GM21529 (cell line): ENCODE results near the gene DSP.

ENCODE experiments used
- ATAC-seq: cut with Tn5 transposase; IDR thresholded peaks from one replicate; pipeline ENCODE4 v1.9.1; 2021; ENCODE audit not compliant: unreplicated experiment

DSP gene

DNA sequence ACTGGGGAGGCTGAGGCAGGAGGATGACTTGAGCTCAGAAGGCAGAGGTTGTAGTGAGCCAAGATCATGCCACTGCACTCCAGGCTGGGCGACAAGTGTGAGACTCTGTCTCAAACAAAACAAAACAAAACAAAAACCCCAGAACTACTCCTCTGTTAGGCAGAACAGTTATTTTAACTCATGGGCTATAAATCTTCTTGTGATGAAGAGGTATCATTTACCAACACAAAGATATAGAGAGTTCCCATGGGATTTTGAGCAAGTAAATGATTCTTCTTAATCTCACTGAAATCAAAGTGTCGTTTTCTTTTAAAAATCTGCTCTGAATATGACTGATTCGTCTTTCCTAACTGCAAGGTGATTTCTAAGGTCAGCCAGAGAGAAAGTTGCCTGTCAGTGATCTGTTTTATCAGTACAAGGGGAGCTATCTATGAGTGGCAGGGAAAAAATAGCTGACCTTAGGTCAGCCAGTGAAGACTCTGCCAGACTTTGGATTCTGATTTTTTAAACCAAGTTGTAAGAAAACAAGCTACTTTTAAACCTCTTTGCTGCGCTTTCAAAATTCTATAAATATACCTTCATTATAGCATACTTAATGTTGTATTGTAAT is 3.8 kb upstream of the DSP start:
- no peak for ATAC-seq

DNA sequence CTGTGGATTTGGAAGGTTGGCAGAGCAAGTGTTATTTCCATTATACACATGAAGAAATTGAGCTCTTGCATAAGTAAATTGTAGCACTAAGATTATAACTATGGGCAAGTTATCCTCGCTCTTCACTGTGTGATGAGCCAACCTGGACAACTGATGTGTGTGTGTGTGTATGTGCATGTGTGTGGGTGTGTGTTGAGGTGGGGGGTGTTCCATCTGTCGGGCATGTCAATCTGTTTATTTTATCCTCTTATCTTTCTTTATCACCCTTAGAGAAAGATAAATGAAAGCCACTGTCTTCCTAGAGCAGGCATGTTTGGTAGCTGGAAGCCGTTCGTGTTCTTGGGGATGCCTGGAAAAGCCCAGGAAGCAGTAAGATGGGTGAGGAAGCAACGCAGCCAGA is 3.0 kb upstream of the DSP start:
- ATAC-seq, result no peak

DNA sequence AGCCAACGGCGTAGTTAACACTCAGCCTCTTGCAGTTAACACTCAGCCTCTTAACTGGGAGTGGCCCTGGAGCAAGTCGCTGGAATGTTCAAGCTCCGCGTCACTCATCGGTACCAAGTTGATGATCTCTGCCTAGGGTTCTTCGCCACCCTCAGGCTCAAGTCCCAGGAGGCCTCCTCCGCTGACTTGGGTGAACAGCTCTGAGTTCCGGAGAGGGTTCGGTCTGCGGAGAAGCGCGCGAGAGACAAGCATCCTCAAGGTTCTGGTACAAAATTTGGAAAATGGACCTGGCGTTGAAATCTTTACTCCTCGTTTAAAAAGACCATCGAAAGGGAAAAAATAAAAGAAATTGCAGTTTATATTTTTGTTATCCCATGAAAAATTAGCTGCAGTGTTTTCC is 876 bp upstream of the DSP start:
- ATAC-seq, result no peak

DNA sequence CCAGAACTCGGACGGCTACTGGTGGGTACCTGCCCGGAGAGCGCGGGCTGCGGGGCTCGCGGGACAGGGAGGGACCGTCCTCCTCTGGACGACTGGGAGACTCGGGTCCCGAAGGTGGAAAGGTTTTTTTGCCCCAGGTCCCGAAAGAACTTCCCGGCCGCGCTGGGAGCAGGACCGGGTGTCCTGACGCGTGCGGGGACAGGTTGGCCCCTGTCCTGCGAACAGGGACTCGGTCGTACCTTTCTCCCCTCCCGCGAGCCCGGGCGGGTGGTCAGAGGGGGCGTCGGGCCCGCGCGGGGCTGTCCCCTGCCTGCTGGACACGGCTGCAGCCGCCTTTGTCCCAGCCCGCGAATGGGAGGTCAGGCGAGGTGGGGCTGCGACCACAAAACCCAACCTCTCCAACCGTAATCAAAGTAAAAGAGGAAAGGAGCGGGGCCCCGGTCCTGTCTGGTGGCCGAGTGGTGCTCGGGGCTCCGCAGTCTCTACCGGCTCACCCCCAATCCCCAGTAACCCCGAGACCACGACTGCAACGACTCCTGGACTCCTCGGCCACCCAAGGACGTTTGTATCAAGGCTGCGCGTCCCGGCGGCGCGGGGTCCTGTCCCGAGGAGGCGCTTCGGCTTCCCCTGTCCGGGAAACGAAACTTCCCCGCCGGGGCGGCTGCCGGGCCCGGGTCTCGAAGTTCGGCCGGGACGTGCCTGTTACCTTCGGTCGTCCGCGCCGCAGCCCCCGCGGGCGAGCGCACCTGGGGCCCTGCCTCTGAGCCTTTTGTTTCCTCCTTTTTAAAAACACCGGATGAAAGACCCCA is 798 bp downstream of the DSP start:
- no peak for ATAC-seq

DNA sequence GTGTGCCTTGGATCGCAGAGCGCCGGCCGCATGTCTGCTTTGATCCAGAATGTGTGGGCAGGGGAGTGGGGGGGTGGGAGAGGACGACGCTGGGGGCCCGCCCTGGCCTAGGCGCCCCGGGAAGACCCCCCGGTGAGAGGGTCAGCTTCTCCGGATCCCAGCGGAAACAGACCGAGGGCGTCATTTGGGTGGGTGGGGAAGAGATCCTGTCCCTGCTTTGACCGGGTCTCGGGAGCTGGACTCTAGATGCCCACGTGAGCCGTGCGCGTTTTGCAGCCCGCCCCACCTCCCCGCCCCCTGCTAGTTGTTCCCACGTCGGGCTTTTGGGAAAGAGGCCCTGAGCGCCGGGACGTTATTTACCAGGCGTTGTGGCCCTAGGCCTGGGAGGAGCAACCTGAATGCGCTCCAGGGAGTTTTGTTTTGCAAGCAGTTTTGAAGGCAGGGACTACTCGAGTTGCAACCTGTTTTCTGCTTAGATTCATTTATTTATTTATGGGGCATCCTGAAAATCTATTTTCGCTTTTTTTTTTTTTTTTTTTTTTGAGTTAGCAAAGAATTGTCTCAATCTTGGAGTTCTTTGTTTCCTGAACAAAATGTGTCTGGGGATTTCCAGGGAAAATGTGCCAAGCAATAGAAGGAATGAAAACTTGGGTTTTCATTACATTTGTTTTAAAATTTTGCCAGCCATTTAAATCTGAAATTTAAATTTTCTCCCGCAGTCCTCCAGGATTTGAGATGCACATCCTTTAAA is 1.6 kb downstream of the DSP start:
- ATAC-seq, result no peak

DNA sequence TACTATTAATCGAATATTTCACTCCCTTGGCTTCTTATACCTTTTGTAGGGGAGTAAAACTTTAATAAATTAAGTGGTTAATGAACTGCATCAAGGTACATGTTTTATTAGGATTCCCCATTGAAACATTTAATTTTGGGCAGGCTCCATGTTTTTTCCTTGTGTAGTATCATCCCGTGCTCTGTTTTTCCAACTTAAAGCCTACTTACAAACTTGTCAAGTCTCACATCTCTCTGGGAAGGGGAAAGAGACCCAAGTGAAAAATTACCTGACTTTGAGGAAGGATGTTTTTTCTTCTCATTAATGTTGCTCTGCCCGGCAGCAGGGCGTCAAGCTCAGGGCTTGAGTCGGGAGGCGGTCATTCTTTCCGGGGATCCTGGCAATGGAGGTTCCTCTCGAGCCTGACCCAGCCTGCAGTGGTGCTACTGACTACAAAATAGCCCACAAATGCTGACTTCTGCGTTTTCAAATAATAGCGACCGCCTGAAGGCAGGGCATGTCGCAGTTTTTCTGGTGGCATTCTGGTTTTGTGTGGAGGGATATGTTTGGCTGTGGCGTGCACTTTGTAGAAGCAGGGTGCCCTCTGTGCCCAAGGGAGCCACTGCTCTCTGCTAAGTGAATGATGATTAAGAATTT is 2.4 kb downstream of the DSP start:
- no peak for ATAC-seq

DNA sequence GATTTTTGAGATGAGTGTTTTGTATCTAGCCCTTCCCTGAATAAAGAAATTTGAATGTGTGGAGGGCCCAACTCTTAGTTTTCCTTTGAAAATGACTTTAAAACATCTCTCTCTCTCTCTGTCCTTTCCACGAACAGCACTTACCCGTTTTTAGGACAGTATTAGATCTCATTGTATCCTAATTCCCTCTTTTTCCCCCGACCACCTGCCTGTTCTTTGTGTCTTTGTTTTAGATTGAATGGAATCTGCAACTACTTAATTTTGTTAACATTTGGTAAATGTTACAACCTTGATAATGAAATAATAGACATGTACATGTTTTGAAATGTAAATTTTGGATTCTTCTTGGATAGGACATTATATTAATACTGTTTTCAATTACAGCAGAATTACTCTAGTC is 3.1 kb downstream of the DSP start:
- ATAC-seq, result no peak

DNA sequence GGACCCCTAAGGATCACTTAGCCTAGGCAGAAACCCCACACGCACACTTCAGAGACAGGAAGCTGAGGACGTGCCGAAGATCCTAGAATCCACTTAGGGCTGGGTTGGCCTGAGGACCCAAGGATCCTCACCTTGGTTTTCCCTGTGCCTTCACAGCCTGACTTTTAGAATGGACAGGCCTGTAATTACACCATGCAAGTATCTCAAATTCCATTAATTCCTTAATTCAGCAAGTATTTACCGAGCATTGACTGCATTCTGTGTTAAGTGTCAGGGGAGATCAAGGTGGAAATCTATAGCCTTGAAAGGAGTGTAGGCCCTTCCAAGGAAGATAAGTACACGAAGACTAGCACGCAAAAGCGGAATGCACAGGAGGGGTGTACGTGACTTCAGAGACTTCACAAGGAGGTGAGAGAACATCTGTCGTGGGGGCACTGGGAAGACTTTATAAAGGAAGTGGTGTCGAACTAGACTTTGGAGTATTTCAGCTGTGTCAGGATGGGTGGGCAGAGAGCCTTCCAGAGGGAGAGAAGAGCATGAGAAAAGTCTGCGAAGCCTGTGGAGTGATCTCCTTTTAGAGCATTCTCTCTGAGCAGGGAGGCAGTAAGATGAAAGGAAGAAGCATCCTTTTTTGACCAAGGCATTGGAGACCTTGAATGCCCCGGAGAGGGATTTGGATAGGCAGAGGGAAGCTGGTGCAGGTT is 4.0 kb downstream of the DSP start:
- no peak for ATAC-seq

DNA sequence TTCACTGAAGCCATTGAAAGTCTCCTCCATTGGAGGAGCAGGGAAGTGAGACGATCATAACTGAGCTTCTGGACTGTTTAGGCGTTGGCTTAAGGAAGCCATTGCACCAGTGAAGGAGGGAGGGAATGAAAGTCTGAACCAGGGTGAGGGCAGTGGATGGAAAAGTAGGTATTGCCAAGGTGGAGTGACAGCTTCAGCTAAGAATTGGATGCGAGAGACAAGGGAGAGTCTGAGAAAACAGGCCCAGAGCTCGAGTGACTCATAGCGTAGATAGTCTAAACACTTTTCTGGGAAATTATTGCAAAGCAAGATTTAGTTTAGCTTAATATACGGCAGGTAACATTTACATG is 4.5 kb downstream of the DSP start:
- ATAC-seq, result no peak

DNA sequence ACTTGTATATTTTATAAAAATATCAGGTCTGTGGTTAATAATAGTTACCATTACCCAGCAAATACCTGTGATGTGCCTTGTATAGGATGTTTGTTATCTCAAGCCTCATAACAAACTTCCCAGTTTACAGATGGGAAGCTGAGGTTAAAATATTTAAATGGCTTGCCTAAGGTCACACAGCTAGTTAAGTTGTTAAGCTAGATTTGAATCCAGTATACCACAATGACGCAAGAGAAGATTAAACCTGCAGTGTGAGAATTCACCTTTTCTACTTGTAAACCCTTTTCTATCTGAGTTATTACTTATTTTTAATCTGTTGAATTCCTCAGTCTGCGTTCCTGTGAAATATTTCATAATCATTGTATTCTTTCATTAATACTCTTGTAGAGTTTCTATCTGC is 4.9 kb downstream of the DSP start:
- no peak for ATAC-seq

DNA sequence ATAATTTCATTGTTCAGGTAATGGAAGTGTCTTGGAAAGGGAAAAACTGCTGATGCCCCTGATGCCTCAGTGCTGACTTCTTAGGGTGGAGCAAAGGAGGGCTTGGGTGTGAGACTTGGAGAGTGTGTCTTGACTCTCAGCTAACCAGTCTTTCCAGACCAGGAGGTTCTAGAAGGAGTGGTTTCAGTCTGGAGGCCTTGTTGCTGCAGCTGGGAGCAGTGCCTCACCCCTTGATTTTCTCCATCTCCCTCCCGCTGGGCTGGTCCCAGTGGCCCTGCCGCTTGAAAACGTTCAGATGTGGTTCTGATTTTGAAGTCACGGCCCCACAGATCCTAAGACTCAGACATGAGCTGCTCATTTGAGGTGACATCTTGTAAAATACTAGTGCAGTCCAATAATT is 5.4 kb downstream of the DSP start:
- no peak for ATAC-seq

DNA sequence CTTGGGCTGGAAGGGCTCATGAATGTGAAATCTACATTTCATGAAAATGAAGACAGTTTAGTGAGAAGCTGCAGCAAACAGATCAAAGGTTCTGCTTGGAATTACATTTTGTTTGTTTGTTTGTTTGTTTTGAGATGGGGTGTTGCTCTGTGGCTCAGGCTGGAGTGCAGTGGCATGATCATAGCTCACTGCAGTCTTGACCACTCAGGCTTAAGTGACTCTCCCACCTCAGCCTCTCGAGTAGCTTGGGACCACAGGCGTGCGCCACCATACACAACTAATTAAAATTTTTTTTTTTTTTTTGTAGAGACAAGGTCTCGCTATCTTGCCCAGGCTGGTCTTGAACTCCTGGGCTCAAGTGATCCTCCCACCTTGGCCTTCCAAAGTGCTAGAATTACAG is 5.8 kb downstream of the DSP start:
- ATAC-seq, result no peak

DNA sequence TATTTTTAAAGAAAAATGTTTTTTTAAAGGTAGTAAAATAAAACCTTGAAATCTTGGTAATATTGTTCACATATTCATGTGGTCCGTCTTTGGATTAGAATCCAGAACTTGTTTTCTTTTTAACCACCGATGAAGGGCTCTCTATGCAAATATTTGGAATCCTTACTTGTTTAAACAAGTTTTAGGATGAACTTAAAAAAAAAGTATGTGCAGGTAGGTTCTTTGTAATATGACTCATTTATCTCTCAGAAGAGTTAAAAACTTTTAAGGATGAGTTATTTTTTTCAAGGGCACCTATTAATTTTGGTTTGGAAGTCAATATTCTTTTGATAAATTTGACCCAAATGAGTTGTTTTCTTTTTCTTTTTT is 8.9 kb downstream of the DSP start:
- no peak for ATAC-seq

DNA sequence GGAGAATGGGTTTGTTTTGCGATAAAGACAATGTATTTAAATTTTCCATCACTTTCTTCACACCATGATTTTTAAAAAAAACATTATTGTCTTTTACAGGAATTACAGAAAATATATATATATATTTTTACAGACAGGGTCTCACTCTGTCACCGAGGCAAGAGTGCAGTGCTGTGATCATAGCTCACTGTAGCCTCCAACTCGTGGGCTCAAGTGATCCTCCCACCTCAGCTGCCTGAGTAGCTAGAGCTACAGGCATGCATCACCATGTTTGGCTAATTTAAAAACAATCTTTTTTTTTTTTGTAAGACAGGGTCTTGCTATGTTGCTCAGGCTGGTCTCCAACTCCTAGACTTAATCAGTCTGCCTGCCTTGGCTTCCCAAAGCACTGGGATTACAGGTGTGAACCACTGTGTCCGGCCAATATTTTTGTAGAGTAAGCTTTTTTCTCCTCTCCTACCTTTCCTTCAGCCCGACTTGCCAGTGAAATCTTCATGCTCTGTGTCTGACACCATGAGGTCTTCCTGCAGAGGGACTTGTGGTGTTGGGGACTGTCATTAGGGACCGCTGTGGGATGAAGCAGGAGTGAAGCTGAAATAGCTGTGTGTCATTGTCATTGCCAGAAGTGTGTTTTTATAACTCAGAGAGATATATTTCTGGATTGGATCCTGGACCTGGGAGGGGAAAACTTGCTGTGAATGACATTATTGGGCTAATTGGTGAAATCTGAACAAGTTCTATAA is 13.2 kb downstream of the DSP start:
- ATAC-seq, result no peak

DNA sequence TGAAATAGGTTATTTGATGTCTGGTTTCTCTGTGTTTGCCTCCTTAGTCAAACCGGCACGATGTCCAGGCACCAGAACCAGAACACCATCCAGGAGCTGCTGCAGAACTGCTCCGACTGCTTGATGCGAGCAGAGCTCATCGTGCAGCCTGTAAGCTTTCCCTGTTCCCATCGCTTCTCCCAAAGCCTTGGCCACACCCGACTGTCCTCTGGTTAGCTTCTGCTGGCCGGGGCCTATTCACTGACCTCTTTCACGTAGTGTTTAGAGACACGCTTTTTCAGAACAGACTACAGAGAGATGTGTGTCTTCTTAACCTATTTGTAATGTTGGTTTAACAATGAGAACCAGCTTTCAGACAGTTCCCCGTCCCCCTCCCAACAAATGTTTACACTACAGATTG is 14.2 kb downstream of the DSP start:
- no peak for ATAC-seq

DNA sequence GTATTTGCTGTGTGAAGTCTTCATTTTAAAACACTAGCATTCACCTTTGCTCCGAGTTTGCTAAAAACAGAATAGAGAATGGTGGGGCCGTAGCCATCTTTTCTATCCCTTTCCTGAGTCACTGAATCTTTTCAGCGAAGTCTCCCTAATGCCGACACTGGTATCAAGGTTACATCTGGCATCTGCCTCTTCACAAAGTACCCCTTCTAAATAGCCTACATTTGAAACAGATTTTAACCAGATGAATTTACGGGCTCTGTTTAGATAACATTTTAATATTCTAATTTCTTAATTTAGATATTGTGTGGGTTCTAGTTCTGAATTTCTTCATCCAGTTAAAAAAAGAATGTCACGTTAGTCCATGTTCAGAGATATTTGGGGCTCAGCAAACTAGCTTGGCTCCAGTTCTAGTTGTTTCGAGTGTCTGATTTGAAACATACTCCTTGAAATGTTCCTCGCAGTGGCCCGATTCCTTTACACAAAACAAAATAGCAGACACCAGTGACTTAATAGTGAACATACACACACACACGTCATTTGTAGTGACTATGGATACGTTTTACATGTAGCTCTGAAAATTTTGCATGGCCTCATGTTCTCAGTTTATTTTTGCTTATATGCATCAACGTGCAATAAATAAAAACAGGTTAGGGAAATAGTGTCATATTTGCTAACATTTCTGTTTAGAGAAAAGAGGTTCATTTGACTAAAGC is 15.1 kb downstream of the DSP start:
- ATAC-seq, result no peak

DNA sequence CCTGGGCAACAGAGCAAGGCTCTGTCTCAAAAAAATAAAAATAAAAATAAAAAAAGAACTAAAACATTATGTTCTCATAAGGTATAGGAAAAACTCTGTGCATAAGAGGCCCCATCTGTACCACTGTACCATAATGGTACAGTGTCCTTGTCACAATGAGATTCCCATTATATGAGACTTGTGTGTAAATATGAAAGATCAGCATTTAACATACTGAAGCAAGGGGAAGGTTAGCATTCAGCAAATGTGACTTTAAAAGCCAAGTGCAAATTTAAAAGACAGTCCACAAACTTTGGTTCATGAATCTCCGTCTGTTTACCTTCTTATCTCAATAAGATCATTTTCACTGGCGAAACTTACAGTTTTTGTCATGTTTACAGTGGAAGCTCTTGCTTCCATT is 16.2 kb downstream of the DSP start:
- ATAC-seq, result no peak

DNA sequence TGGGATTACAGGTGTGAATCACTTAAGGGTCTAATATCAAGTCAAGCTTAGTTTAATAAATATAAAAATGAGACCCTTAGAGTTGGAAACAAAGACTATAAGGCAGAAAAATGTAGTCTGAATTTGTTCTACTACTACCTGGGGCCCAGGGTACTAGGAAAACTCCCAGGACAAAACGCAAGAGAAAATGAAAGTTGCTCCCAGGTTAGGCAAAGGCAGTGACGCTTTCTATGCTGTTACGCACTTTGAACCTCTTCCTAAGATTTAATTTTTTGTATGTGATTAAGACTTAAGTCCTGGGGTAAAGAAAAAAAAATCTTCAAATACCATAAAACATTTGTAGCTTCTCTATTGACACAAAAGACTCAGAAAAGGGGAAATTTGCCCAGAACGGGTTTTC is 17.3 kb downstream of the DSP start:
- no peak for ATAC-seq

DNA sequence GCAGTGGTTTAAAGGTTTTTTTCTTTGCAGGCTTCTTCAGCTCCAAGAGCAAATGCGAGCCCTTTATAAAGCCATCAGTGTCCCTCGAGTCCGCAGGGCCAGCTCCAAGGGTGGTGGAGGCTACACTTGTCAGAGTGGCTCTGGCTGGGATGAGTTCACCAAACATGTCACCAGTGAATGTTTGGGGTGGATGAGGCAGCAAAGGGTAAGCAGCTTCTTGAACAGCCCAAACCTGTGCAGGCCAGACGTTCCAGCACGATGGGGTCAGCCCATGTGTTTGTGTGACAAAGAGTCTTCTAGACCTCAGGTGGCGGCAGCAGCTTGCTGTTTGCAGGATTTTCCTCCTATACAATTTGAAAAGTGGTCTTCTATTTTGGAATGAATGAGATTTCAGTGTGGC is 17.7 kb downstream of the DSP start:
- ATAC-seq, result no peak
